MM.1S (cell line): ENCODE data around the gene ATG4D.

Experiments
- CTCF ChIP-seq: fragments of 300-600 bp; sonication (generic); IDR thresholded peaks from 2 replicates; pipeline ENCODE4 v1.5.1; 2016; ENCODE audit warnings: antibody characterized with exemption, low read length, mixed read lengths
- EZH2 ChIP-seq: fragments of 300-600 bp; sonication (generic); optimal IDR thresholded peaks from 2 replicates; pipeline ENCODE3; 2017; ENCODE audit warnings: low read depth, mild to moderate bottlenecking, antibody characterized with exemption, low read length, mixed read lengths
- EZH2phosphoT487 ChIP-seq: fragments of 300-600 bp; sonication (generic); IDR thresholded peaks from 2 replicates; pipeline ENCODE4 v1.6.1; 2018; ENCODE audit warnings: antibody characterized with exemption, low read length

- TF ChIP-seq CTCF (no peak), EZH2 (no peak), EZH2phosphoT487 (no peak)
Observed at GRCh38 chr19:10497371-10497770, 46.3 kb upstream of the ATG4D start.
